Mesendoderm (in vitro differentiated cells): ENCODE data around the gene ABCC8.

Experiments used
- DNase-seq: peaks from one replicate; pipeline ENCODE4 v3.0.0; 2013
- H2AK5ac ChIP-seq: 2 replicates; pipeline ENCODE4 v1.6.1; 2013; ENCODE audit warnings: low read length, inconsistent platforms
- H2BK120ac ChIP-seq: 2 replicates; pipeline ENCODE4 v1.6.1; 2013; ENCODE audit warnings: low read depth, mild to moderate bottlenecking, low read length, moderate library complexity, mixed read lengths
- H2BK15ac ChIP-seq: replicated peaks from 2 replicates; pipeline ENCODE4 v1.6.1; 2013; ENCODE audit warnings: low read depth, mild to moderate bottlenecking, moderate library complexity
- H2BK5ac ChIP-seq: 2 replicates; pipeline ENCODE4 v1.6.1; 2013; ENCODE audit warnings: low read length, inconsistent platforms
- H3K18ac ChIP-seq: 2 replicates; pipeline ENCODE4 v1.6.1; 2013; ENCODE audit warnings: mild to moderate bottlenecking, low read length, mixed read lengths
- H3K23ac ChIP-seq: one replicate; pipeline ENCODE4 v1.6.1; 2013; ENCODE audit warnings: low read length
- H3K27ac ChIP-seq: 2 replicates; pipeline ENCODE4 v1.5.1; 2013; ENCODE audit warnings: low read depth, mild to moderate bottlenecking, inconsistent platforms, low read length, moderate library complexity
- H3K27me3 ChIP-seq: 2 replicates; pipeline ENCODE4 v1.6.1; 2013; ENCODE audit warnings: low read length, control low read depth, mild to moderate bottlenecking, inconsistent platforms; ENCODE audit not compliant: insufficient read depth, poor library complexity
- H3K36me3 ChIP-seq: 2 replicates; pipeline ENCODE4 v1.6.1; 2013; ENCODE audit warnings: low read length, inconsistent platforms; ENCODE audit not compliant: control insufficient read depth, insufficient read depth
- H3K4ac ChIP-seq: one replicate; pipeline ENCODE4 v1.6.1; 2013; ENCODE audit warnings: low read depth, mild to moderate bottlenecking, low read length, moderate library complexity
- H3K4me1 ChIP-seq: 2 replicates; pipeline ENCODE4 v1.6.1; 2013; ENCODE audit warnings: low read depth, low read length, inconsistent platforms; ENCODE audit not compliant: control insufficient read depth
- H3K4me2 ChIP-seq: 2 replicates; pipeline ENCODE4 v1.6.1; 2013; ENCODE audit warnings: low read length
- H3K4me3 ChIP-seq: 2 replicates; pipeline ENCODE4 v1.5.1; 2013; ENCODE audit warnings: mild to moderate bottlenecking, low read length
- H3K56ac ChIP-seq: one replicate; pipeline ENCODE4 v1.6.1; 2013; ENCODE audit warnings: low read length
- H3K79me1 ChIP-seq: 2 replicates; pipeline ENCODE4 v1.6.1; 2013; ENCODE audit warnings: low read length, inconsistent platforms
- H3K79me2 ChIP-seq: 2 replicates; pipeline ENCODE4 v1.6.1; 2013; ENCODE audit warnings: mild to moderate bottlenecking, low read length; ENCODE audit not compliant: control insufficient read depth, insufficient read depth
- H3K9ac ChIP-seq: 2 replicates; pipeline ENCODE4 v1.6.1; 2013; ENCODE audit warnings: low read length, inconsistent platforms
- H4K5ac ChIP-seq: one replicate; pipeline ENCODE4 v1.6.1; 2013; ENCODE audit warnings: low read length
- H4K8ac ChIP-seq: one replicate; pipeline ENCODE4 v1.6.1; 2013; ENCODE audit warnings: low read depth, mild to moderate bottlenecking, control low read depth, low read length, moderate library complexity
- WGBS: extraction: QIAGEN DNeasy Blood & Tissue Kit; methylation state at CpG from one replicate; pipeline ENCODE4 v1.1.7; 2013; ENCODE audit warnings: low lambda C conversion rate, missing lambda C conversion rate; ENCODE audit not compliant: insufficient coverage; ENCODE audit errors: extremely low coverage; 5-methylcytosine and 5-hydroxymethylcytosine counted together

ABCC8 gene

DNA sequence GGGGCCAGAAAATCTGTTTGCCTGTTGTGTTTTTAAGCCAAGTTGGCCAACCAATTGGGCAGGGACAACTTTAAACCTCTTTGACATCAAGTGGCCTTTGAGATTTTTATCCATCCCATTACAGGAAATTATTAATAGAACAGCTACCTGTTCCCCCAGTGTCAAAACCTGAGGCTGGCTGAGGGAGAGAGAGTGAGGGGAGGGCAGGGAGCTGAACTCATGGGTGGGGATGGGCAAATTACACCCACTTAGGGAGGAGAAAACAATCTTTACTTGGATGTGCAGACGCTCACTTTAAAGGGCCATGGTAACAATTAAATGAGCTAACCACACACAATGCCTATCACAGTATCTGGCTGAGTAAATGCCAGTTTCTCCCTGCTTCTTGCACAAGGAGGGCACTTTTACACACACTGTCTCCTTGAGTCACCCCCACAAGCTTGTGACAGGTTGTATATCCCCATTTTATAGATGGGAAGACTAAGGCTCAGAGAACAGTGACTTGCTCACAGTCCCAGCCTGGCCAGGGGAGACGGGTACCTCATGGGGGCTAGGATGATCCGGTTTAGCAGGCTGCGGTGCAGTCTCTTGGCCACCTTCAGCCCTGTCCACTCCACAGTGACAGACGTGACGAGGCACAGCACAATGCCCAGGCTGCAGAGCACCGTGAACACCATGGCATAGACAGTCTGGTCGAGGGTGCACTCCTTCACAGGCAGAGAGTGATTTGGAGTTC, 70.4 kb downstream of the ABCC8 start:
- Histone ChIP-seq H2AK5ac (no peak overlapping the region), H3K4me1 (no peaks in the 10 kb centered on the region), H4K5ac (no peak overlapping the region), H3K23ac (no peak overlapping the region), H3K18ac (no peak overlapping the region), H4K8ac (no peak overlapping the region), H3K79me1 (no peaks in the 10 kb centered on the region), H3K79me2 (no peaks in the 10 kb centered on the region), H3K4me2 (no peak overlapping the region), H3K9ac (no peak overlapping the region), H2BK15ac (no peak overlapping the region), H3K27me3 (no peaks in the 10 kb centered on the region), H3K36me3 (no peaks in the 10 kb centered on the region), H3K27ac (no peak overlapping the region), H3K4ac (no peak overlapping the region), H2BK120ac (no peak overlapping the region), H3K56ac (no peak overlapping the region), H2BK5ac (no peak overlapping the region), H3K4me3 (no peak overlapping the region)
- no CpG with 5 or more reads among the region's 8 CpGs for WGBS
- DNase-seq, result no peak

DNA sequence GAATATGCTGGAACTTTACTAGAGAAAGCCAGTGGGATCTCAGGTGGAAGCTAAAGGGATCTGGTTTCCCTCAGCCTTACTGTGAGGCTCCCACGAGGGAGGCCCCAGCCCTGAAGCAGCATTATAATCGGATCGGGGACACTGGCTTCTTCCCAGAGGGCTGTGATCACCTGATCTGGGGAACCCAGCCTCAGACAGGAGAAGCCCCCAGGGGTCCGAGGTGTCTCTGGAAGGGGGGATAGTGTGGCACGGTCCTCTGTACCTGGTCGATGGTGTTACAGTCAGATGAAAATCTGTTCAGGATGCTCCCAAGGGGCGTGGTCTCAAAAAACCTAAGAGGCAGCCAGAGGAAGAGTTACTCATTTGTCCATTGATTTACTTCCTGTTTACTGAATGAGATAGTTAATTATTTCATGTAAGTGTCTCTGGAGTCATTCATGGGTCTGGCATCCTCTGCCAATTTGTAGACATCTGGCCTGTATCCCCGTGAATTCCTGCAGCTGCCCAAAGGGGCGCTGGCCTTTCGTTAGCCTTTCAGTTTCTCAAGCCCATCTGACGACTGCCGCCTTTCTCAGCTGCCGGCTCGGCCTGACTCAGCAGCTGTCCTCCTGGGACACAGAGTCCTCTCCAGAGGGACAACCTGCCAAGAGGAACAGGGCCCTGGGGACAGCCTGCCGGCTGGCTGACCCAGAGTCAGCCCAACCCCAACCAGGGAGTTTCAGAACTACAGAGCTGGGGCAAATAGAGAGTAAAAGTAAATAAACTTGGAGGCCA, 71.2 kb downstream of the ABCC8 start:
- H3K27ac ChIP-seq, result no peak overlapping the region
- no CpG with 5 or more reads among the region's 15 CpGs for WGBS

DNA sequence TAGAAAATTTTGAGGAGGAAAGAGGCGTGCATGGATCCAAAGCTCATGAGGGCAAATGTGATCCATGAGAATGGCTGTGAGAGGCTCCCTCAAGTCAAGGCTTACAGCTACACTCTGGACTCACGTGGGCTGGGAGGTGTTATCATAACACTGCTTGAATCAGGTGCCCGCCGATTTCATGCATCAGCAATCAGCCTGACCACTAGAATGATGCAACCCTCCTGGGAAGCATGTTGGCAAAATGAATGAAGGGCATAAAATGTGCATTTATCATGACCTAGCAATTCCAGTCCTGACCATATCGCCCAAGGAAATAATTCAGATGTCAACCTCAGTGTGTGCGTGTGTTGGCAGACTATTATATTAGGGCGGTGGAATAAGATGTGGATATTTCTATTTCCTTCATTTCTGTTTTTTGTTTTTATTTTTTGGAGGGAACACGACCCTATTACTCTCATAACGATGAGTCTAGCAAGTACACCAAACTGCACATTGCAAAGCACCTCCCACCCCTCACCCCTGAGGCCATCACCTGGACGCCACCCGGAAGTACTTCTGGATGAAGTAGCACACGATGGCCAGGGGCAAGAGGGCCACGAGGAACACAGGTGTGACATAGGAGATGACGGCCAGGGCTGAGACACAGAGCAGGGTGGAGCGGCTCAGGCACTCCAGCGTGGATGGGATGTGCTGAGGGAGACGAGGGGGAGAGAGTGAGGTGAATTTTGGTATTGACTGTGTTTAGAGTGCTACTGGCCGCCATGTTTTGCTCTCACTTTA, 72.5 kb downstream of the ABCC8 start:
- Histone ChIP-seq H3K36me3 (no peaks in the 10 kb centered on the region), H3K9ac (no peak overlapping the region), H3K27ac (no peak overlapping the region), H2AK5ac (no peak overlapping the region), H3K4me1 (no peaks in the 10 kb centered on the region), H3K4me3 (no peak overlapping the region), H3K79me2 (no peaks in the 10 kb centered on the region), H4K8ac (no peak overlapping the region), H2BK15ac (no peak overlapping the region), H3K18ac (no peak overlapping the region), H2BK5ac (no peak overlapping the region), H2BK120ac (no peak overlapping the region), H3K23ac (no peak overlapping the region), H3K4ac (no peak overlapping the region), H3K56ac (peak overlapping the region; percentile 15), H3K79me1 (no peaks in the 10 kb centered on the region), H3K4me2 (no peak overlapping the region), H4K5ac (no peak overlapping the region), H3K27me3 (no peaks in the 10 kb centered on the region)
- no CpG with 5 or more reads among the region's 18 CpGs for WGBS
- no peak for DNase-seq

More for the DNA sequence above, 71.2 kb downstream of the ABCC8 start:
- Histone ChIP-seq H2BK15ac (no peak overlapping the region), H3K4ac (no peak overlapping the region), H3K36me3 (no peaks in the 10 kb centered on the region), H3K79me2 (no peaks in the 10 kb centered on the region), H3K23ac (no peak overlapping the region), H4K8ac (no peak overlapping the region), H2BK5ac (no peak overlapping the region), H3K4me1 (no peaks in the 10 kb centered on the region), H2BK120ac (no peak overlapping the region), H3K79me1 (no peaks in the 10 kb centered on the region), H3K4me2 (no peak overlapping the region), H3K27me3 (no peaks in the 10 kb centered on the region), H3K9ac (no peak overlapping the region), H4K5ac (no peak overlapping the region), H3K18ac (no peak overlapping the region), H3K56ac (peak overlapping the region; percentile 11), H3K4me3 (no peak overlapping the region), H2AK5ac (no peak overlapping the region)
- DNase-seq, result peak; percentile 58

DNA sequence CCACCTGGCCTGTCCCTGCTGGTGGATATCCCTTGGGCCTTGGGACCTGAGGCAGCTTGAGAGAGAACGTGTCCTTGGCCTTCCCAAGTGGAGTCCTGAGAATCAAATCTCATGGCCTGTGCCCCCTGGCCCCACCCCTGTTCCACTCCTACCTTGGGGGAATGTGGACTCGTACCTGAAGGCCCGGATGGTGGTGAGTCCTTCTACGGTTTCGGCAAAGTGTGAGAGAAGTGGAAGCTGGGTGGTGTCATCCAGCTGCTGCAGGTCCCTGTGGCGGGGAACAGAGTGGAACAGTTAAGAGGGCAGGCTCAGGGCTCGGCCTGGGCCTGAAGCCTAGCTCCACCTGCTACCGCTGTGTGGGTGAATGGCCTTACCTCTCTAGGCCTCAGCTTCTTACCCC, 74.2 kb downstream of the ABCC8 start:
- WGBS, result no CpG with 5 or more reads among the region's 8 CpGs
- H3K18ac ChIP-seq, result no peak overlapping the region
- H3K27ac ChIP-seq, result no peak overlapping the region
- H3K4me2 ChIP-seq, result no peak overlapping the region
- no peaks in the 10 kb centered on the region for H3K27me3 ChIP-seq
- H3K79me1 ChIP-seq, result no peaks in the 10 kb centered on the region
- H2BK120ac ChIP-seq, result no peak overlapping the region
- DNase-seq, result no peak
- H3K4me1 ChIP-seq, result no peaks in the 10 kb centered on the region
- H3K4me3 ChIP-seq, result no peak overlapping the region
- no peaks in the 10 kb centered on the region for H3K36me3 ChIP-seq
- H3K4ac ChIP-seq, result no peak overlapping the region
- H2BK15ac ChIP-seq, result no peak overlapping the region
- H4K5ac ChIP-seq, result no peak overlapping the region
- no peak overlapping the region for H4K8ac ChIP-seq
- H3K79me2 ChIP-seq, result no peaks in the 10 kb centered on the region
- H3K56ac ChIP-seq, result no peak overlapping the region
- no peak overlapping the region for H3K9ac ChIP-seq
- no peak overlapping the region for H2AK5ac ChIP-seq
- H2BK5ac ChIP-seq, result no peak overlapping the region
- no peak overlapping the region for H3K23ac ChIP-seq

DNA sequence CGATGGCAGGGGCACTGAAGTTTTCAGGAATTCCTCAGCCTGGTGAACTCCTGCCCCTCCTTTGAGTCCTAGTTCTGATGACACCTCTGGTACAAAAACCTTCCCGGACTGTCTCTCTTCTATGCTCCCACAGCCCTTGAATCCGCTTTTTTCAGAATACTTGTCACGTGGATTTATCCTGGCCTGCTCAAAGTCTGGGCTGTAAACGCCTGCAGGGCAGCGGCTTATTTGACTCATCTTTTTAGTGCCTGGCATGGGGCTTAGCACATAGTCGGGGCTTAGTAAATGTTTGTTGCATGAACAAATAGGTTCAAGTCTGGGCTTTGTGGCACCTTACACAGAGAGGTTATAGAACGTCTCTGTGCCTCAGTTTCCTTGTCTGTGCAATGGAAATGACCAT, 74.8 kb downstream of the ABCC8 start:
- H3K27me3 ChIP-seq, result no peaks in the 10 kb centered on the region
- H3K27ac ChIP-seq, result no peak overlapping the region
- no peak overlapping the region for H3K4me2 ChIP-seq
- H4K8ac ChIP-seq, result no peak overlapping the region
- no peak overlapping the region for H3K4ac ChIP-seq
- no peak overlapping the region for H2BK15ac ChIP-seq
- H3K18ac ChIP-seq, result no peak overlapping the region
- no peak overlapping the region for H3K9ac ChIP-seq
- no peak overlapping the region for H3K23ac ChIP-seq
- H3K79me1 ChIP-seq, result no peaks in the 10 kb centered on the region
- H2BK120ac ChIP-seq, result no peak overlapping the region
- no peak overlapping the region for H2AK5ac ChIP-seq
- WGBS, result no CpG with 5 or more reads among the region's 8 CpGs
- H3K4me1 ChIP-seq, result no peaks in the 10 kb centered on the region
- H3K56ac ChIP-seq, result no peak overlapping the region
- no peaks in the 10 kb centered on the region for H3K79me2 ChIP-seq
- H4K5ac ChIP-seq, result no peak overlapping the region
- DNase-seq, result no peak
- H2BK5ac ChIP-seq, result no peak overlapping the region
- H3K4me3 ChIP-seq, result no peak overlapping the region
- no peaks in the 10 kb centered on the region for H3K36me3 ChIP-seq
